Liver (tissue), 3 donors: Measurements from ENCODE around the gene PNLIPRP1.

ENCODE experiments used
- CTCF ChIP-seq: fragments of 150-350 bp; IDR thresholded peaks from 2 replicates; pipeline ENCODE4 v1.5.1; 2017; ENCODE audit warnings: improper control_type of control experiment, low read depth, low read length; ENCODE audit not compliant: missing input control
- EGR1 ChIP-seq, 2 donors: IDR thresholded peaks; 2 replicates each; pipeline ENCODE4 v1.6.1; 2016 to 2018; ENCODE audit warnings: antibody characterized with exemption in 2 of 2, low read depth in 2 of 2
- REST ChIP-seq: IDR thresholded peaks from 2 replicates; pipeline ENCODE4 v1.6.1; 2016; ENCODE audit warnings: antibody characterized with exemption, mild to moderate bottlenecking
- SP1 ChIP-seq: IDR thresholded peaks from 2 replicates; pipeline ENCODE4 v1.6.1; 2018; ENCODE audit warnings: antibody characterized with exemption, mild to moderate bottlenecking
- donor health status: healthy.
- donor health status: healthy.

GRCh38 chr10:116606061-116606483 is 15.3 kb downstream of the PNLIPRP1 start:
- TF ChIP-seq CTCF (no peak), REST (no peak), EGR1 (IDR thresholded peaks at IDR 0.05; ENCODE audit: low read depth in 2 of 2) (no peak), SP1 (no peak)
